Activated CD4-positive, alpha-beta T cell treated with anti-CD3 and anti-CD28 coated beads for 36 hours (primary cell): ENCODE data around the gene KRTAP10-10. TPM values are rescaled to one million over a fixed set of nuclear protein-coding genes. Genes with fewer than 3 reads are reported as not detected.
"Not testable (repeated sequence)": the region's sequence is repeated elsewhere in the genome, so short reads cannot be mapped to it uniquely, and the experiment has no call there.

Experiments used
- ATAC-seq: fragments of 200-7000 bp; cut with Tn5 transposase; one replicate; pipeline ENCODE4 v1.10.0; 2021; ENCODE audit warnings: mild to moderate bottlenecking, moderate library complexity
- CTCF ChIA-PET: fragments of 350-600 bp; sonication (Branson Sonifier 250); formaldehyde crosslinking; loops from one replicate; lab custom pipeline; 2021; ENCODE audit warnings: antibody characterized with exemption; lab: Charles Lee
- POLR2A ChIA-PET: fragments of 350-600 bp; sonication (Branson Sonifier 250); formaldehyde crosslinking; loops from one replicate; lab custom pipeline; 2021; ENCODE audit warnings: antibody characterized with exemption, inconsistent platforms; lab: Charles Lee
- DNase-seq: peaks from one replicate; pipeline ENCODE4 v3.0.0-alpha.2; 2020
- H3K27ac Mint-ChIP-seq: one replicate; pipeline ENCODE4 v1.8.0; 2021; ENCODE audit warnings: mixed read lengths
- H3K27me3 Mint-ChIP-seq: one replicate; pipeline ENCODE4 v1.8.0; 2021; ENCODE audit warnings: mixed read lengths
- H3K36me3 Mint-ChIP-seq: one replicate; pipeline ENCODE4 v1.8.0; 2021; ENCODE audit warnings: low read depth, mixed read lengths
- H3K4me1 Mint-ChIP-seq: one replicate; pipeline ENCODE4 v1.8.0; 2021; ENCODE audit warnings: mixed read lengths
- H3K4me3 Mint-ChIP-seq: one replicate; pipeline ENCODE4 v1.8.0; 2021; ENCODE audit warnings: mild to moderate bottlenecking, moderate library complexity, mixed read lengths
- H3K9me3 Mint-ChIP-seq: one replicate; pipeline ENCODE4 v1.8.0; 2021; ENCODE audit warnings: low read depth, mixed read lengths
- intact Hi-C, 2 experiments: fragments of 100-400 bp; cut with DNase I in 1 of 2; cut with micrococcal nuclease in 1 of 2; formaldehyde crosslinking; loops; one replicate each; pipeline versions ENCODE4 v1.14.2 to v1.15.1; 2022 to 2024; cut with DNase I, micrococcal nuclease
- total RNA-seq, 2 experiments: library from RNA; stranded (reverse); gene quantifications; one replicate each; pipeline ENCODE4 v1.2.3, GENCODE V29; 2021

KRTAP10-10 gene
- total RNA-seq, 2 experiments from 2014 or later = not detected

DNA sequence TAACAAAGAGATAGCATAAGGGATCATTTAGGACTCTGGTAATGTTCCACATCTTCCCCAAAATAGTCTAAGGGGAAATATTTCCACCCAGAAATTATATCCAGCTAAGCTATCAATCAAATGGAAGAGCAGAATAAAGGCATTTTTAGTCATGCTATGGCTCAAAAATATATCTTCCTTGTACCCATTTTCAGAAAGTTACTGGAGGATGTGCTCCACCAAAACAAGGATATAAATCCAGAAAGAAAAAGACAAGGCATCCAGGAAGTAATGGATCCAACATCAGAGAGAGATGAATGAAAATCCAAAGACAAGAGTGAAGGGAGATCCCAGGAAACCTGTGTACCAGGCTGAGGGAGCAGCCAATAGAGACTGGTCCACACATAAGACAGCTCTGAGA is 28.0 kb upstream of the KRTAP10-10 start:
- H3K4me3 Mint-ChIP-seq = no peak overlapping the region
- H3K27ac Mint-ChIP-seq = no peak overlapping the region
- DNase-seq (no peak), ATAC-seq (no peak)
- ChIA-PET CTCF (interaction anchor here (0.9 to 1.0 kb wide), 2 partner anchors 10 to 14 kb away, joined by 3 read pairs; no protein-coding TSS in a partner anchor), POLR2A (no interaction called here)
- H3K27me3 Mint-ChIP-seq = peaks cover 4% of the 10 kb centered on the region
- H3K36me3 Mint-ChIP-seq = peaks cover 8% of the 10 kb centered on the region
- no peaks in the 10 kb centered on the region for H3K4me1 Mint-ChIP-seq
- peaks cover 18% of the 10 kb centered on the region for H3K9me3 Mint-ChIP-seq
- intact Hi-C loops = no loop called here

DNA sequence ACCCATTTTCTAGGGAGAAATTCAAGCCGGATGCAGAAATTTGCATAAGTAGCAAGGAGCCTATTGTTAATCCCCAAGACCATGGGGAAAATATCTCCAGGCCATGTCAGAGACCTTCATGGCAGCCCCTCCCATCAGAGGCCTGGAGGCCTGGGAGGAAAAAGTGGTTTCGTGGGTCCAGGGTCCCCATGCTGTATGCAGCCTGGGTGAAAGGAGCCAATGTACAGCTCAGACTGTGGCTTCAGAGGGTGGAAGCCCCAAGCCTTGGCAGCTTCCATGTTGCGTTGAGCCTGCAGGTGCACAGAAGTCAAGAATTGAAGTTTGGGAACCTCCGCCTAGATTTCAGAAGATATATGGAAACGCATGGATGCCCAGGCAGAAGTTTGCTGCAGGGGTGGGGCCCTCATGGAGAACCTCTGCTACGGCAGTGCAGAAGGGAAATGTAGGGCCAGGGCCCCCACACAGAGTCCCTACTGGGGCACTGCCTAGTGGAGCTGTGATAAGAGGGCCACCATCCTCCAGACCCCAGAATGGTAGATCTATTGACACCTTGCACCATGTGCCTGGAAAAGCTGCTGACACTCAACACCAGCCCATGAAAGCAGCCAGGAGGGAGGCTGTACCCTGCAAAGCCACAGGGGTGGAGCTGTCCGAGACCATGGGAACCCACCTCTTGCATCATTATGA is 26.9 kb upstream of the KRTAP10-10 start:
- H3K36me3 Mint-ChIP-seq, H3K4me3 Mint-ChIP-seq, ATAC-seq, POLR2A ChIA-PET, H3K27me3 Mint-ChIP-seq, H3K27ac Mint-ChIP-seq, H3K4me1 Mint-ChIP-seq, intact Hi-C loops, DNase-seq: not testable (repeated sequence)
- CTCF ChIA-PET = interaction anchor here (0.5 to 0.9 kb wide), 2 partner anchors 16 to 36 kb away, joined by 3 read pairs; no protein-coding TSS in a partner anchor
- H3K9me3 Mint-ChIP-seq = peaks cover 18% of the 10 kb centered on the region

DNA sequence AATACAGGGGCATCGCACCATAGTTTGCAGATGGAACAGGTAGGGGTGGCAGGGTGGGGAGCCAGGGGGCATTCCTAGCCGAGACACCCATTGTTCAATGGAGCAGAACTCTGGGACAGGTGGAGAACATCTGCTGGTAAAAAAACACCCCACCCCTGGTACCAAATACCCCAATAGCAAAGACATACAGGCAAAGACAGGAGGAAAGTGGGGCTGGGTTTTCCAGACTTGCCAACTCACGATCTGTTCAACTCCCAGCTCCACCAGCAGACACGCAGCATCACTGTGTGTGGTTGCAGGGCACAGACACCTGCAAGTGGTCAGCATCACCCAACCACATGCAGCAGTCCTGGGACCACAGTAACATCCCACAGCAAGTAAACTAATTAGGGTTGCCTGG is 25.6 kb upstream of the KRTAP10-10 start:
- H3K27me3 Mint-ChIP-seq = no peaks in the 10 kb centered on the region
- peaks cover 6% of the 10 kb centered on the region for H3K4me1 Mint-ChIP-seq
- ChIA-PET POLR2A (no interaction called here), CTCF (no interaction called here)
- H3K36me3 Mint-ChIP-seq = peaks cover 8% of the 10 kb centered on the region
- H3K4me3 Mint-ChIP-seq = no peak overlapping the region
- H3K9me3 Mint-ChIP-seq = peaks cover 18% of the 10 kb centered on the region
- ATAC-seq = no peak
- intact Hi-C loops = no loop called here
- DNase-seq = no peak
- H3K27ac Mint-ChIP-seq = no peak overlapping the region

DNA sequence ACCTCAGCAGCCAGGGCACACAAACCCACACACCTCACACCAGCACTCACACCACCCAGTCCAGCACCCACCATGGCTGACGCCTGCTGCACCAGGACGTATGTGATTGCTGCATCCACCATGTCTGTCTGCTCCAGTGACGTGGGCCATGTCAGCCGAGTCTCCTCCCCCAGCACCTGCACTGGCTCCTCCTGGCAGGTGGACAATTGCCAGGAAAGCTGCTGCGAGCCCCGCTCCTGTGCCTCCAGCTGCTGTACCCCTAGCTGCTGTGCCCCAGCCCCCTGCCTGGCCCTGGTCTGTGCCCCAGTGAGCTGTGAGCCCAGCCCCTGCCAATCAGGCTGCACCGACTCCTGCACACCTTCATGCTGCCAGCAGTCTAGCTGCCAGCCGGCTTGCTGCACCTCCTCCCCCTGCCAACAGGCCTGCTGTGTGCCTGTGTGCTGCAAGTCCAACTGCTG is 25.1 kb upstream of the KRTAP10-10 start, which contains the start of gene KRTAP10-8:
Gene KRTAP10-8, plus strand, starts transcription at position 51 of the 458 bp plus-strand sequence. Its CDS starts 22 bp downstream, at position 73.
- POLR2A ChIA-PET = no interaction called here
- CTCF ChIA-PET = no interaction called here
- Mint-ChIP-seq H3K4me1 (peaks cover 11% of the 10 kb centered on the region), H3K27me3 (no peaks in the 10 kb centered on the region), H3K36me3 (peaks cover 8% of the 10 kb centered on the region), H3K27ac (no peak within 1 kb of the TSS), H3K4me3 (no peak within 1 kb of the TSS), H3K9me3 (peaks cover 18% of the 10 kb centered on the region)
- intact Hi-C loops = no loop called here
- ATAC-seq (no peak), DNase-seq (no peak)

DNA sequence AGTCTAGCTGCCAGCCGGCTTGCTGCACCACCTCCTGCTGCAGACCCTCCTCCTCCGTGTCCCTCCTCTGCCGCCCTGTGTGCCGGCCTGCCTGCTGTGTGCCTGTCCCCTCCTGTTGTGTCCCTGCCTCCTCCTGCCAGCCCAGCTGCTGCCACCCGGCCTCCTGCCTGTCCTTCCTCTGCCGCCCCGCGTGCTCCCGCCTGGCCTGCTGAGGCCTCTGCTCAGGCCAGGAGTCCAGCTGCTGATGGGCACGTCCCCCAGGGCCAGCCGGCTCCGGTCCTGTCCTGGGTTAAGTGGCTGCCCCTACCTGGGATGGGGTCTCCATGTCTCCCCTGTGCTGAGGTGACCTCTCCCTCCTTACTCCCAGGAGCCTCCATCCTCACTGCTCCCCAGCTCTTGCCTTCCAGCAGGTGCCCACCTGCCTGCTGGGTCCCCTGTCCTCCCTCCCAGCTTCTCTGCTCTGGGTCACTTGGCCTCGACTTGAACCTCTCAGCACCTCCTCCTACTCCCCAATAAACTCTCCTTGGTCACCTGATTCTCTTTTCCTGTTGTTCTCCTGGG is 24.4 kb upstream of the KRTAP10-10 start:
- POLR2A ChIA-PET = no interaction called here
- intact Hi-C loops = no loop called here
- H3K4me1 Mint-ChIP-seq = peaks cover 17% of the 10 kb centered on the region
- H3K4me3 Mint-ChIP-seq = no peak overlapping the region
- ATAC-seq (no peak), DNase-seq (no peak)
- peaks cover 18% of the 10 kb centered on the region for H3K9me3 Mint-ChIP-seq
- no peaks in the 10 kb centered on the region for H3K27me3 Mint-ChIP-seq
- CTCF ChIA-PET = no interaction called here
- H3K36me3 Mint-ChIP-seq = peaks cover 8% of the 10 kb centered on the region
- H3K27ac Mint-ChIP-seq = no peak overlapping the region

DNA sequence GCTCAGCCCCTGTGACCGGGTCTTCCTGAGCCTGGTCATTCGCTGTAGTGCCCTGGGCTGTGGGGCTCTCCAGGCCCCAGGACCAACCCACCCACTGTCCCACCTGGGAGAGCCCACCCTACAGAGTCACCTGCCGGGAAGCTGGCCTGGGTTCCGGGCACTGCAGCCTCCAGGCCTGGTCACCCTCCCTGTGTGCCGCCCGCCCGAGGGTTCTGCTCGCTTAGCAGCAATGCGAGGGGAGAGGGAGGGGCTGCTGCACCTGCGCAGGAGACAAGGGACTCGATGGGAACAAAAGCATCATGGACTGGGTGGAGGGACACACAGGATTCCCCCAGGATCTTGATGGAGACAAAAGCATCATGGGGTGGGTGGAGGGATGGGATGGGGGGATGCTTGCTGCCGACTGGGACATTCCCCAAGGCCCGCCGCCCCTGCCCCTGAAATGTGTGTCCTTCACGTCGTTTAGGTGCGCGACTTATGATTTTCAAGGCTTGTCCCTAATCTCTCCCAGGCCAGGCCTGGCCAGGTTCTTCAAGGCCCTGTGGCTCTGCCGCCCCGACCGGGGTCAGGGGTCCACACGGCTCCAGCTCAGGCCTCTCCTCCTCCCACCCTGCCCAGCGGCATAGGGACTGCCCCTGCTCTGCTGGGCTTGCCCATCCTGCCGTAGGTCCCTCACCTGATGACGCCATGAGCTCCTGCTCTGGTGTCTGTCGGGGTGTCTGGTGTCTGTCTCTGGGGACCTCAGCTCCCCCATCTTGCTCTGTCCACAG is 23.6 kb upstream of the KRTAP10-10 start:
- DNase-seq = no peak
- ChIA-PET CTCF (no interaction called here), POLR2A (no interaction called here)
- H3K4me1 Mint-ChIP-seq = peaks cover 26% of the 10 kb centered on the region
- H3K4me3 Mint-ChIP-seq = no peak overlapping the region
- no peak for ATAC-seq
- no peak overlapping the region for H3K27ac Mint-ChIP-seq
- intact Hi-C loops = no loop called here
- H3K27me3 Mint-ChIP-seq = no peaks in the 10 kb centered on the region
- H3K9me3 Mint-ChIP-seq = peaks cover 21% of the 10 kb centered on the region
- H3K36me3 Mint-ChIP-seq = peaks cover 8% of the 10 kb centered on the region

DNA sequence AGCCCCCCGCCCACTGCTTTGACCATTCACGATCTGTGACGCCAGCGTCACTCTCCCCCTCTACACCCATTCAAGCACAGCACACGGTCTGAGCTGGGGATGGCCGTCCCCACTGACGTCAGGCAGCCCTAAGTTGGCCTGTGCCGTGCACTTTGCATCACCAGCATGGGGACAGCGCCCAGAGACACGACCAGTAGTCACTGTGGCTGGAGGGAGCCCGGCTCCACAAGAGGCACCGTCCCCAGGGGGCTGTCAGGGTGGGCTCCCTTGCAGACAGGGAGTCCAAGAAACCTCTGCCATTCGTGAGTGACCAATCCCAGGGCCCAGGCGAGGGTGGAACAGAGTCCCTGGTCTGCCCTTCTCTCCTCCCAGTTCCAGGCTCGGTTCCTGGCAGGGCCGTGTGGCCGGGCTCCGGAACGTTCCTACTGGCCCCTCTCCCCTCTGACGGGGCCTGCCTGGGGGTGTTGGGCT is 23.0 kb upstream of the KRTAP10-10 start:
- intact Hi-C loops = no loop called here
- Mint-ChIP-seq H3K9me3 (peaks cover 19% of the 10 kb centered on the region), H3K27me3 (no peaks in the 10 kb centered on the region), H3K4me1 (peaks cover 32% of the 10 kb centered on the region), H3K36me3 (peaks cover 13% of the 10 kb centered on the region), H3K4me3 (no peak overlapping the region), H3K27ac (no peak overlapping the region)
- ATAC-seq (no peak), DNase-seq (no peak)
- ChIA-PET POLR2A (no interaction called here), CTCF (no interaction called here)

DNA sequence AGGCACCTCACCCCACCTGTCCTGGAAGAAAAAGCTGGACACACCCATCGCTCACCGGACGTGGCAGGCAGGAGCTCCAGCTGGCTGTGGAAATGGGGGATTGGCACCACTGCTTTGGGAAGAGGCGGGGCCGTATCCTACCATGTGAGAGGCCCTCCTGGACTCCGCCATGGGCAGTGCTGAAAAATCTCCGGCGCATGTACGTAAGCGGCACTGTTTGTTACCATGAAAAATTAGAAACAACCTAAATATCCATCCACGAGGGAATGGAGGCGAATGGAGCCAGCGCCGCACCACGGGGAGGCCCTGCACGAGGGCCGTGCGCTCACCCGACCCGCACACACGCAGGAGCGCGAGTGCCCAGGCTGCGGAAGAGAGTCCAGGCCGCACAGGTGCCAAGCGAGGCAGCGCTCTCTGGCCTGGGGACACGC is 22.2 kb upstream of the KRTAP10-10 start:
- H3K36me3 Mint-ChIP-seq = peaks cover 18% of the 10 kb centered on the region
- H3K4me1 Mint-ChIP-seq = peaks cover 39% of the 10 kb centered on the region
- ChIA-PET POLR2A (no interaction called here), CTCF (no interaction called here)
- H3K27ac Mint-ChIP-seq = no peak overlapping the region
- H3K27me3 Mint-ChIP-seq = no peaks in the 10 kb centered on the region
- peaks cover 20% of the 10 kb centered on the region for H3K9me3 Mint-ChIP-seq
- DNase-seq (no peak), ATAC-seq (no peak)
- intact Hi-C loops = loop anchor here (5.0 kb wide), 2 partner anchors 37 to 68 kb away; partner anchors contain the start of gene KRTAP12-4 (in 1 of the 2)
- no peak overlapping the region for H3K4me3 Mint-ChIP-seq

DNA sequence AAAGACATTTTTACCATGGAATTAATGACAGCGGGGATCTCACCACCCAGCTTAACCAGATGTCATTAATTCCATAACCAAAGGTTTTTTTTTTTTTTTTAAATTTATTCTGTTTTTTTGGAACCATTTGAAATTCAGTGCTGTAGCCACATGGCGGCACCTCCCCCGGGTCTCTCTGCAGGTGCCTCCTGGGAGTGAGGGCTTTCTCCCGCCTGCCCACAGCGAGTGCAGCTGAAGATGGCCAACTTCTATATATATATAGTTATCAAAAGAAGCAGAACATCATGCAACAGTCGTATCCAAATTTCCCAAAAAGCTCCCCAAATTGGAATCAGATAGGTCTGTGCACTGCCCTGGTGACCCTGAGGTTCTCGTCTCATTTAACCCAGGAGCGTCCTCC is 21.7 kb upstream of the KRTAP10-10 start:
- H3K4me1 Mint-ChIP-seq = peaks cover 41% of the 10 kb centered on the region
- ATAC-seq (no peak), DNase-seq (no peak)
- ChIA-PET CTCF (no interaction called here), POLR2A (no interaction called here)
- peaks cover 20% of the 10 kb centered on the region for H3K36me3 Mint-ChIP-seq
- H3K27me3 Mint-ChIP-seq = no peaks in the 10 kb centered on the region
- H3K4me3 Mint-ChIP-seq = no peak overlapping the region
- peaks cover 22% of the 10 kb centered on the region for H3K9me3 Mint-ChIP-seq
- H3K27ac Mint-ChIP-seq = no peak overlapping the region
- intact Hi-C loops = loop anchor here (5.0 kb wide), 2 partner anchors 37 to 68 kb away; partner anchors contain the start of gene KRTAP12-4 (in 1 of the 2)

DNA sequence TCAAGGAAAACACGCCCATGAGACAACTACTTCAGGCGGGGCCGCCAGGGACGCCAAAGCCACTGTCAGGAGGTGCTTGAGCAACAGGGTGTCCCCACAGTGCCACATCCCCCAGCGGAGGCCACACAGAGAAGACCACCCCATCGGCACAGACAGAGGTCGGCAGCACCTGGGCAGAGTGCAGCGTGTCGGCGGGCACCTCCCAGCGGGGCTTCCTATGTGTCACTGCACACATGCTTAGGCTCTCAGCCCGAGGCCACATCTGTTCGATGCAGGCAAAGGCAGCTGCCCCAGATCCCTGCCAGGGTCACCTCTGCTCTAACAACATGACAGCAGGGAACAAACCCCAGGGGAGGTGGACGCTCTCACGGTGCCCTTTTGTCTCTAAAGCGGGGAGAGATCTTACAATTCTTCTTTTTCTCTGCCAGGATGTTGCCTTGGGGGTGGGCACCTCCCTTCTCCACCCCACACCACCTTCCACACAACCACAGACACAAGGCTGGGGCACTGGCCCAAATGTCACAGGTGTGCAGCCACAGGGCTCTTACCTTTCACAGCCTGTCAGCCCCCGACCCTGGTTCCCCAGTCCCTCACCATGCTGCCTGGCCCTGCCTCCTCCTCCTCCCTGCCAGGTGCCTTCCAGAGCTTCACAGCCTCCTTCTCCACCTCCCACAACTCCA is 21.1 kb upstream of the KRTAP10-10 start:
- CTCF ChIA-PET = no interaction called here
- POLR2A ChIA-PET = no interaction called here
- intact Hi-C loops = loop anchor here (5.0 kb wide), 2 partner anchors 36 to 69 kb away; partner anchors contain the start of gene KRTAP12-4 (in 1 of the 2)
- Mint-ChIP-seq H3K27me3 (no peaks in the 10 kb centered on the region), H3K27ac (no peak overlapping the region), H3K36me3 (peaks cover 21% of the 10 kb centered on the region), H3K4me3 (no peak overlapping the region), H3K9me3 (peaks cover 23% of the 10 kb centered on the region), H3K4me1 (peaks cover 45% of the 10 kb centered on the region)
- no peak for DNase-seq
- no peak for ATAC-seq

DNA sequence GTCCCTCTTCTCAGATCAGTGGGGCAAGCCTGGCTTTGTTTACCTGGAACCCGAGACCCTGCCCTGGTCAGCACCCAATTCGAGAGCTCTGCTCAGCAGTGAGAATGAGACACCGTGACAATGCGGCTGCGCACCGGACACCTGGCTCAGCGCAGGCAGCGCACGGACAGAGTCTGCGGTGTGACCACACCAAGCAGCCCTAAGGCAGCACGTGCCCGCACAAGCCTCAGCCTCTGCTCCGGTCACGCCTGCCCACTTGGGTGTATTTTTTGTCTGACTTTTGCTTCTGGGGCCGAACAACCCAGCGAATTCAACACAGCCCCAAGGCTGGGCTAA is 20.6 kb upstream of the KRTAP10-10 start:
- no peak overlapping the region for H3K27ac Mint-ChIP-seq
- no peak for ATAC-seq
- ChIA-PET CTCF (no interaction called here), POLR2A (no interaction called here)
- peaks cover 21% of the 10 kb centered on the region for H3K36me3 Mint-ChIP-seq
- intact Hi-C loops = loop anchor here (5.0 kb wide), 2 partner anchors 36 to 69 kb away; partner anchors contain the start of gene KRTAP12-4 (in 1 of the 2)
- DNase-seq = no peak
- H3K4me3 Mint-ChIP-seq = no peak overlapping the region
- peaks cover 20% of the 10 kb centered on the region for H3K9me3 Mint-ChIP-seq
- H3K4me1 Mint-ChIP-seq = peaks cover 45% of the 10 kb centered on the region
- no peaks in the 10 kb centered on the region for H3K27me3 Mint-ChIP-seq
